ENCODE data around the gene FRMD3.
"Not testable (repeated sequence)": the region's sequence is repeated elsewhere in the genome, so short reads cannot be mapped to it uniquely, and the experiment has no call there.

FRMD3 gene

DNA sequence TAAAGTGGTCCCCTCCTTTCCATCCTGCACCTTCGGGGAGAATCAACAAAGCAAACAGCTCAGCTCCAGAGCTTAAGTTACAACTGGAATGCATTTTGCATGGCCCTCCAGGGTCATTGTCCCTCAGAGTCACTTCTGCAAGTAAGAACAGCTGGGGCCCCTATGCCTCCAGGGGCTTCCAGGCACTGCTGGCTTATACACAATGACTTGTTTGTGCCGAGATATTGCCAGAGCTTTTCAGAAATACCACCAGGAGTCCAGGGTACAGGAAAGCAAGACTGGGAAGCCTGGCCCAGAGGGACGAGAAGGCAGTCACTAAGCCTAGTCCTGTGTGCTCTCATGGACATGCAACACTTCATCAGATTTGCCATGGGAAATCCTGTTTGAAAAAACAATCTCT, 11.3 kb downstream of the FRMD3 start:
- H3K4me3 ChIP-seq (replicated peaks; ENCODE audit: low read depth, low read length): no peak overlapping the region
- DNase-seq (ENCODE audit: extremely low read depth, low read depth): no peak
- TF ChIP-seq, protein P1, sequence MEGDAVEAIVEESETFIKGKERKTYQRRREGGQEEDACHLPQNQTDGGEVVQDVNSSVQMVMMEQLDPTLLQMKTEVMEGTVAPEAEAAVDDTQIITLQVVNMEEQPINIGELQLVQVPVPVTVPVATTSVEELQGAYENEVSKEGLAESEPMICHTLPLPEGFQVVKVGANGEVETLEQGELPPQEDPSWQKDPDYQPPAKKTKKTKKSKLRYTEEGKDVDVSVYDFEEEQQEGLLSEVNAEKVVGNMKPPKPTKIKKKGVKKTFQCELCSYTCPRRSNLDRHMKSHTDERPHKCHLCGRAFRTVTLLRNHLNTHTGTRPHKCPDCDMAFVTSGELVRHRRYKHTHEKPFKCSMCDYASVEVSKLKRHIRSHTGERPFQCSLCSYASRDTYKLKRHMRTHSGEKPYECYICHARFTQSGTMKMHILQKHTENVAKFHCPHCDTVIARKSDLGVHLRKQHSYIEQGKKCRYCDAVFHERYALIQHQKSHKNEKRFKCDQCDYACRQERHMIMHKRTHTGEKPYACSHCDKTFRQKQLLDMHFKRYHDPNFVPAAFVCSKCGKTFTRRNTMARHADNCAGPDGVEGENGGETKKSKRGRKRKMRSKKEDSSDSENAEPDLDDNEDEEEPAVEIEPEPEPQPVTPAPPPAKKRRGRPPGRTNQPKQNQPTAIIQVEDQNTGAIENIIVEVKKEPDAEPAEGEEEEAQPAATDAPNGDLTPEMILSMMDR (IDR thresholded peaks at IDR 0.05; ENCODE audit: low read depth, low read length, missing control alignments): no peak

DNA sequence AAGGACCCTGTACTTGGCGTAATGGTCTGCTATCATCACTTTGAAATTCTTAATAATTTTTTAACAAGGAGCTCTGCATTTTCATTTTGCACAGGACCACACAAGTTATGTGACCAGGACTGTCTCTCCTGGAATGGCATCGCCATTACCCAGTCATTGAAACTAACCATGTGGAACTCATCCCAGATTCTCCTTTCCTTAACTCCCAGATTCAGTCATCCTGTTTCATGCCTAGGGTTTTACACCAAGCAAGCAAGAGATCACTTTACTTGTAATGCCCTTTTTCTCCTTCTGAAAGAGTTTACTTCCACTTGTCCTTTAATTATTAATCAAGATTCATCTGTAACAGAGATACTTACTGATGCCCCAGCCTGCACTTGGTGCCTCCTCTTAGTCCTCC, 12.0 kb downstream of the FRMD3 start:
- TF ChIP-seq, protein P1 (IDR thresholded peaks at IDR 0.05; ENCODE audit: low read depth, low read length, missing control alignments): no peak
- no peak for DNase-seq (ENCODE audit: extremely low read depth, low read depth)
- no peak overlapping the region for H3K4me3 ChIP-seq (replicated peaks; ENCODE audit: low read depth, low read length)

DNA sequence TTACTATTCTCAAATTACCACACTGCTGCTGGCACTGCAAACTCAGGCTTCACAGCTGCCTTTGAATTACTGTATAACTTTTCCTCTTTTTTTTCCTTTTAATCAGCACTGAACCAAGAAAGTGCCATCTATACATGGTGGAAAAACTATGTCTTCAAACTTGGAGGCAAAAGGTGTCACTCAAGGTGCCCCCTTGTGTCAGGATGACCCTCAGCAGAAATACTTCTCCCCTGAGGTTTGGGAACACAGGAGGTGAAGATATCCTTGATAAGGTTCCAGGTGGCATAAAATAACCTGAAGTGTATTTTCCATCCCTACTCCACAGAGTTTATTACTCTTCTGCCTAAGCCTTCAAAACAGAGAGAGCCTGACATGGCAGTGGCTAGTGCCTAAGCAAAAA, 14.5 kb downstream of the FRMD3 start:
- H3K4me3 ChIP-seq (replicated peaks; ENCODE audit: low read depth, low read length): no peak overlapping the region
- DNase-seq (ENCODE audit: extremely low read depth, low read depth): no peak
- TF ChIP-seq, protein P1 (IDR thresholded peaks at IDR 0.05; ENCODE audit: low read depth, low read length, missing control alignments): no peak

DNA sequence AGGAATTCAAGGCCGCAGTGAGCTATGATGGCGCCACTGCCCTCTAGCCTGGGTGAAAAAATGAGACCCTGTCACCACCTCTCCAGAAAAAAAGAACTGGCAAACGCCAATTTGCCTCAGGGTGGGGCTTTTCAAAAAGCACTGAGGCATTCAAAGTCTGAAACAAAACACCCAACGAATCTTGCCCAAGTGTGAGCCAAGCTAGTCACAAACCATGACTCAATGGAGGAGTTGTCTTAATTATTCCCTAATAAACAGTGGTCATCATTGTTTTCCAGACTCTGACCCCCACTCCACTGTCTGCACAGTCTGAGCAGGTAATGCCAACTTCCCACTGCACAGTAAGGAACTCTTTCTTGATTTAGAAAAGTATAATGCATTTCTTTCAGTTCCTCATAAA, 16.8 kb downstream of the FRMD3 start:
- no peak for DNase-seq (ENCODE audit: extremely low read depth, low read depth)
- TF ChIP-seq, protein P1 (IDR thresholded peaks at IDR 0.05; ENCODE audit: low read depth, low read length, missing control alignments): no peak
- no peak overlapping the region for H3K4me3 ChIP-seq (replicated peaks; ENCODE audit: low read depth, low read length)

DNA sequence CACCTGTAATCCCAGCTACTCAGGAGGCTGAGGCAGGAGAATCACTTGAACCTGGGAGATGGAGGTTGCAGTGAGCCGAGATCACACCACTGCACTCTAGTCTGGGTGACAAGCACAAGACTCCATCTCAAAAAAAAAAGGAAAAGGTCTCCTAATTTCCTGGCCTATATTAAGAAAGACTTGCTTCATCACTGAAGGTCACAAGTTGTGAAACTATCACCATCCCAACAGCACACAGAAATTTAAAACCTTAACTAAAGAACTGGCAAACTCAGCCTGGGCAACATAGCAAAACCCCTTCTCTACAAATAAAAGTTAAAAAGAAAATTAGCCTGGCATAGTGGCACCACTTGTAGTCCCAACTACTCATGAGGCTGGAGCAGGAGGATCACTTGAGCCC, 17.2 kb downstream of the FRMD3 start:
- no peak for DNase-seq (ENCODE audit: extremely low read depth, low read depth)
- TF ChIP-seq, protein P1 (IDR thresholded peaks at IDR 0.05; ENCODE audit: low read depth, low read length, missing control alignments): no peak
- H3K4me3 ChIP-seq (replicated peaks; ENCODE audit: low read depth, low read length): no peak overlapping the region

DNA sequence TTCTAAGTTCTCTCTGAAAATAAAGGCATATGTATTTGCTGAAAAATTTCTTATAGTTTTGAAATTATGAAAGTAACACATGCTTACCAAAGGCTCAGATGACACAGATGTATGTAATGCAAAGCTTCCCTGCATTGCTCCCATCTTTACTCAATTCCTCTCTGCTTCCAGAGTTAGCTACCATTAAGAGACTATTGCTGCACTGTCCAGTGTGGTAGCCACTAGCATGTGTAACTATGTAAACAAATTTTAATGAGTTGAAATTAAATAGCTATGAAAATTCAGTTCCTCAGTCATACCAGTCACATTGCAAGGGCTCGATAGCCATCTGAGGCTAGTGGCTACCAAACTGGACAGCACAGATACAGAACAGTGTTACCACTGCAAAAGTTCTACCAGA, 17.9 kb downstream of the FRMD3 start:
- TF ChIP-seq, protein P1 (IDR thresholded peaks at IDR 0.05; ENCODE audit: low read depth, low read length, missing control alignments): no peak

DNA sequence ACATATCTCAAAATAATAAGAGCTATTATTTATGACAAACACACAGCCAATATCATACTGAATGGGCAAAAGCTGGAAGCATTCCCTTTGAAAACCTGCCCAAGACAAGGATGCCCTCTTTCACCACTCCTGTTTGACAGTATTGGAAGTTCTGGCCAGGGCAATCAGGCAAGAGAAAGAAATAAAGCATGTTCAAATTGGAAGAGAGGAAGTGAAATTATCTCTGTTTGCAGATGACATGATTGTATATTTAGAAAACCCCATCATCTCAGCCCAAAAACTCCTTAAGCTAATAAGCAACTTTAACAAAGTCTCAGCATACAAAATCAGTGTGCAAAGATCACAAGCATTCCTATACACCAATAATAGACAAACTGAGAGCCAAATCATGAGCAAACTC, 20.2 kb downstream of the FRMD3 start:
- DNase-seq (ENCODE audit: extremely low read depth, low read depth); H3K4me3 ChIP-seq (replicated peaks; ENCODE audit: low read depth, low read length): not testable (repeated sequence)

More for the DNA sequence above, 17.9 kb downstream of the FRMD3 start:
- DNase-seq (ENCODE audit: extremely low read depth, low read depth): no peak
- no peak overlapping the region for H3K4me3 ChIP-seq (replicated peaks; ENCODE audit: low read depth, low read length)

Measured in HFF-Myc (cell line).